Limb (tissue), 2 donors: ENCODE results near the gene JAK3.
"Not testable (repeated sequence)": the region's sequence is repeated elsewhere in the genome, so short reads cannot be mapped to it uniquely, and the experiment has no call there.

Experiments used
- DNase-seq, 2 donors: peaks; one replicate each; pipeline ENCODE4 v3.0.0-alpha.2; 2016; ENCODE audit errors: extremely low spot score in 2 of 2

The JAK3 gene

GRCh38 chr19:17847538-17848366 lies at the start of gene JAK3:
Gene JAK3 (minus strand): TSS chr19:17847982. CDS start chr19:17844417, 3,565 bp downstream.
- DNase-seq: peak; percentile 83 to 92

GRCh38 chr19:17893766-17894165 lies 46.0 kb upstream of the JAK3 start:
- no peak for DNase-seq

- DNase-seq: peak; percentile 31 to 75
Measured at GRCh38 chr19:17889609-17890214, 41.9 kb upstream of the JAK3 start.

- DNase-seq: no peak
Measured at GRCh38 chr19:17888260-17888659, 40.5 kb upstream of the JAK3 start.

GRCh38 chr19:17887221-17887620 lies 39.4 kb upstream of the JAK3 start:
- DNase-seq: not testable (repeated sequence)

- no peak for DNase-seq
Measured at GRCh38 chr19:17886515-17886914, 38.7 kb upstream of the JAK3 start.

GRCh38 chr19:17883627-17884410 lies 36.0 kb upstream of the JAK3 start:
- no peak for DNase-seq

GRCh38 chr19:17881701-17882100 lies 33.9 kb upstream of the JAK3 start:
- DNase-seq: no peak

GRCh38 chr19:17879466-17879865 lies 31.7 kb upstream of the JAK3 start:
- no peak for DNase-seq

- DNase-seq: no peak
Measured at GRCh38 chr19:17877696-17878095, 29.9 kb upstream of the JAK3 start.

- no peak for DNase-seq
Measured at GRCh38 chr19:17874758-17875135, 27.0 kb upstream of the JAK3 start.

- DNase-seq: no peak
Measured at GRCh38 chr19:17873786-17874757, 26.3 kb upstream of the JAK3 start.

- DNase-seq: no peak
Measured at GRCh38 chr19:17872251-17873001, 24.6 kb upstream of the JAK3 start.

GRCh38 chr19:17871878-17872250 lies 24.1 kb upstream of the JAK3 start, which contains the start of gene SLC5A5:
Gene SLC5A5 (plus strand): TSS chr19:17871945. CDS start chr19:17872320, 375 bp downstream.
- no peak for DNase-seq

- DNase-seq: no peak
Measured at GRCh38 chr19:17871032-17871877, 23.5 kb upstream of the JAK3 start.

- DNase-seq: no peak
Measured at GRCh38 chr19:17869114-17869608, 21.4 kb upstream of the JAK3 start.

GRCh38 chr19:17868669-17869068 lies 20.9 kb upstream of the JAK3 start:
- no peak for DNase-seq

GRCh38 chr19:17866964-17867486 lies 19.2 kb upstream of the JAK3 start:
- no peak for DNase-seq
